HG03469 (cell line): ENCODE measurements around the gene TF.

Experiments used
- ATAC-seq: cut with Tn5 transposase; IDR thresholded peaks from one replicate; pipeline ENCODE4 v1.9.1; 2021; ENCODE audit warnings: mild to moderate bottlenecking, moderate library complexity, moderate number of reproducible peaks; ENCODE audit not compliant: unreplicated experiment

The TF gene

DNA sequence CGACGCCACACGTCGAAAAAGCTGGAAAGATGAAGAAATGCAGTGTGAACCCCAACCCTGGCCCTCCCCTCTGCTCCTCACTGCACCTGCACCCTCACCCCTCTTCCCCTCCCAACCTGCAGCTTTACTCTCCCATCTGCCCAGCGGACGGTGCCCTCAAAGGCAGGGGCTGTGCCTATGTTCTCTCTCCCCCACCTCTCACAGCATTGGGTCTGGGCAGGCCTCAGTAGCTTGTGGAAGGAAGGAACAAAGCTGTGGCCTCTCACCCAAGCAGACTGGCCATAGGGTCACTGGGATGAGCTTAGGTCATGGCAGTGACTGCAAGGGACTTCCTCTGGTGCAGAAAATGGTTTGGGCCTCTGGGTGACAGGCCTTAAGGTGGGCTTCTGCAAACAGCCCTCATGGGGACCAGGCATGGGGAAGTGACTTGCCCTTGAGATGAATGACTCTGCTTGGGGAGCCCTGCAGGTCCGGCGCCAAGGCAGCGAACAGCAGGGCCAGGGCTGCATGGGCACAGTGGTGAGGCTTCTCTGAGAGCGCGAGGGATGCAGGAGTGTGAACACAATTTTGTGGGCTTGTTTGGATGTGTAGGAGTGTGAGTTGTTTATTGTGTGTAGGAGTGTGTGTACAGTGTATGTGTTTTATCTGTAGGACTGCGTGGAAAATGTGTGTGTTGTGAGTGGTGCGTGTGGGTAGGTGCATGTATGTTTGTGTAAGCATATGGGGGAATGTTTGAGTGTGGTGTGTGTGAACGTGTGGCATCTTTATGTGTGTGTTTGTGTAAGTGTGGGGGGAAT lies 88.6 kb downstream of the TF start:
- ATAC-seq, result no peak

GRCh38 chr3:133835418-133835743 lies 89.2 kb downstream of the TF start:
- ATAC-seq, result no peak

- no peak for ATAC-seq
Measured at GRCh38 chr3:133835961-133836360, 89.8 kb downstream of the TF start.

DNA sequence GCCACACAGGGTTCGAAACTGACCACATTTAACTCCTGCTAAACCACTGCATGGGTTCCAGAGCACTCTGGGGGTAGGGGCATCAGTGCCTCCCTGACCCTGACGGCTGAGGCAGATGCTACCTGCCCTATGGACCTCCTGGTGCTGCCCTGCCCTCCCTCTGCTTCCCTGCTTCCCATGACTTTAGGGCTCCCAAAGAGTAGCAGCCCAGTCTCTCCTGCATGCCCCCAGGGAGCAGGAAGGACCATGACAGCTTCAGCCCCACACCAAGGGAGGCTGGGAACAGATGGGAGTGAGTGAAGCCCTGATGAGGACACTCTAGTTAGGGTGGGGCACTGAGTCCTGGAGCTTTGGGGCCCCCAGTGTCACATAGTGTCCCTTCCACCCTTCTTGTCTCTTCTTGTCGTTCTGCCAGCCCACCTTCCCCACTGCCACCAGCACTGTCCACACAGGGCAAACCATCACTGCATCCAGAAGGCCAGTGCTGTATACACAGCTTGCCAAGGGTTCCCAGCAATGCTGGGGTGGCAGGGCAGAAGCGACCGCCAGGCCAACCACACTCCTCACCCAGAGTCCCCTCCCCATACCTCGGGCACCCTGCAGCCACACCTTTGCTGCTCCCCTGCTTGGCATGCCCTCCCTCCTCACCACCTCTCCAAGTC lies 90.4 kb downstream of the TF start:
- no peak for ATAC-seq

DNA sequence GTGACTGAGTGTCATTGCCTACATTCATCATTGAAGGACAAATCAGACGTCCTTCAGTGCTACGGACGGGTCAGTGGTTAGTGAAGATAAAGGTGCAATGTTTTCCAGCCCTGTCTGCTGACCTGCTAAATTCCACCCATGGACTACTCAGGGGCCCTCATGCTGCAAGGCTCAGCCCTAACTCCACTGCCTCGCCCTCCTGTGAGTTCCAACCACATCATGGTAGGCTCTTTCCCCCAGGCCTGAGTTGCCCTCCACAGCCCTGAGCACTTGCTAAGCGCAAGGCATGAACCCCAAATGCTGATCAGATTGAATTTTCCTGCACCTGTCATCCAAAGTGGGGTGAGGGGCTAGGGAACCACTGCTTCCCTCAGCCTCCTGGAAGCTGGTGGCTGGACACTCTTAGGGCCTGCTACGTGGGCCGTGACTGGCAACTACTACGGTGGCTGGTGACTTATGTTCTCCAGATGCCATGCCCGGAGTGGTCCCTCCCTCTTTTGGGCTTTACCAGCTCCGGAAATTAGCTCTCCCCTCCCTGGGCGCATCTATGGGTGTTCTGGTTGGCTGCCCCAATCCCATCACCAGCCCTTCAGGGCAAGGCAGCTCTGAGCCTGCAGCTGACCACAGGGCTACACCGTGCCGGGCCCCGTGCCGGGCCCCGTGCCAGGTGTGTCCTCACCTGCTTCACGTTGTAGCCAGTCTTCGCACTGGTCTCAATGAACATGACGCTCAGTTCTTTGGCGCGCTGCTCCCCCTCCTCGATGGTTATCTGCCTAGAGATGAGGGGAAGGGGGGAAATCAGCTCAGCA lies 91.5 kb downstream of the TF start:
- ATAC-seq, result no peak

DNA sequence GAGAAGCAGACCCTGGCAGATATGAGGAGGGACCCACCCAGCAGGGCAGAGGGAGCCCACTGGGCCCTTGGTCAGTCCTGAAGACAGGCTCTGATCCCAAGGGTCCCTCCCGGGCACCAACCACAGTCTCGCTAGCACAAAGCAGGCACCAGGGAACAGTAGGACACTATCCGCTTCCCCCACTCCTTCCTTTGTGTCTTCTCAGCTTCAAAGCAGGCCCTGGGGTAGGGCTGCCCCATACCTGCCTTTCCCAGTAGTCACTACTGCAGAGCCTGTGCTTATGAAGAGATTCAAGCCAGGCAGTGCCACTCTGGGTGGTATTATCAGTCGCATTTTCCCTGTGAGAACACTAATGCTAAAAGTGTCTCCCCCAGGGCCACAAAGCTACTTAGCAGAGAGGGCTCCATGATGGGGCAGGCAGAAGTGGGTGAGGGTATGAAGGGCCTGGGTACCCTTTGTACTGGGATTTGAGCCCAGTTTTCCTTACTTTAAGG lies 92.2 kb downstream of the TF start:
- no peak for ATAC-seq

GRCh38 chr3:133838916-133839800 lies 93.0 kb downstream of the TF start:
- no peak for ATAC-seq

DNA sequence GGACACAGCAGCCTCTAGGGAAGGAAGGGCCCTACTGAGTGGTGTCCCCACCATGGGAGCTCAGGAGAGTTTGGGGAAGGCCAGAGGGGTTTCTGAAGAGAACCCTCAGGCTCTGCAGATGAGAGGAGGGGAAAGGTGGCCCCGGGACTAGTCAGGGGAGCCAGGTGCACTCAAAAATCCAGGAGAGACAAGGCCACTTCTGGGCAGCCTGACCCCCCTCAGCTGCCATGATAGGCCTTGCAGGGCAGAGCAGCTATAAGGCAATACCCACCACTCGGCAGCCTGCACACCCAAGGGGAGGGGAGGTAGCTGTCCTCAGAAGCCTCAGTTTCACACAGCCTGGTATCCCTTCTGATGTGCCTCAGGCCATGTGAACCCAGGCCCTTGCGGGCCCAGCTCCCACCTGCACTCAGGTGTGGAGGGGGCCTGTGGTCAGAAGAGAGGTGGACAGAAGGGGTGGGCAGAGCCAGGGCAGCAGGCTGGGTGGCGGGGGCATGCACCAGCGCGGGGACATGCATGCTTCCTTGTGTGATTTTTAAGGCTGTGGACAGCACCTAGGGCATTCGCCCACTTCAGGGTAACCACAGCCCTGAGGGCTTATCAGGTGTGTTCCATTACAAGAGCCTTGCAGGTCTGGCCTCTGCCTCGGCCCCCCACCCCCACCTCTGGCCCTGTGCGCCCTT lies 94.0 kb downstream of the TF start:
- ATAC-seq, result no peak

GRCh38 chr3:133840767-133841166 lies 94.6 kb downstream of the TF start:
- no peak for ATAC-seq

GRCh38 chr3:133841196-133841595 lies 95.0 kb downstream of the TF start:
- no peak for ATAC-seq

- no peak for ATAC-seq
Measured at GRCh38 chr3:133842158-133842557, 96.0 kb downstream of the TF start.

DNA sequence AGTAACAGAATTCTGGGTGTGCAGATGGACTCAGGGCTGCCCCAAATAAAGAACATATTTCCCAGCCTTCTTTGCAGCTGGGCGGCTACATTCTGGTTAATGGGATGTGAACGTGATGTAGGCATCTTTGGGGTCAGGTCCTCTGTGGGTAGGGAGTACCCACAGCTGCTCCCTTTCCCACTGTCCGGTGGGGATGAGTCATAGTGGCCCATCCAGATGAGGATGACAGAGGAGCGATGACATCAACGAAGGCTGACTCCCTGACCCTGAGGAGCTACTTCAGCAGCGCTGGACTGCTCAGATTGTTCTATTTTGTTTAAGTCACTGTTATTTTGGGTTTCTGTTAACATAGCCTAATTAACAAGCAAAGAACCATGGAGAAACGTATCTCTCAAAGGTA lies 97.4 kb downstream of the TF start:
- no peak for ATAC-seq

- ATAC-seq, result no peak
Measured at GRCh38 chr3:133845127-133845526, 98.9 kb downstream of the TF start.
